GM23338 (cell line): Measurements from ENCODE around the gene THSD4. TPM values are rescaled to one million over a fixed set of nuclear protein-coding genes. Genes with fewer than 3 reads are reported as not detected.

ENCODE experiments used
- ATAC-seq: fragments of 200-7000 bp; cut with Tn5 transposase; 3 replicates; pipeline ENCODE4 v1.9.1; 2020
- DNase-seq: peaks from one replicate; pipeline ENCODE4 v3.0.0-alpha.2; 2015; ENCODE audit warnings: low spot score
- H2AFZ ChIP-seq: fragments of 200-600 bp; sonication (generic); 2 replicates; pipeline ENCODE4 v1.8.0; 2016; ENCODE audit warnings: antibody characterized with exemption, mild to moderate bottlenecking, moderate library complexity
- H3F3A ChIP-seq: fragments of 200-600 bp; sonication (generic); replicated peaks from 2 replicates; pipeline ENCODE4 v1.8.0; 2017; ENCODE audit warnings: antibody characterized with exemption, mixed run types, low read depth
- H3K27ac ChIP-seq: fragments of 200-600 bp; sonication (generic); 2 replicates; pipeline ENCODE4 v1.6.1; 2016; ENCODE audit warnings: low read depth
- H3K27me3 ChIP-seq: fragments of 200-600 bp; sonication (generic); 2 replicates; pipeline ENCODE4 v1.8.0; 2016; ENCODE audit warnings: mild to moderate bottlenecking, mixed run types, moderate library complexity; ENCODE audit not compliant: insufficient read depth
- H3K36me3 ChIP-seq: fragments of 200-600 bp; sonication (generic); 2 replicates; pipeline ENCODE4 v1.8.0; 2016; ENCODE audit warnings: mild to moderate bottlenecking; ENCODE audit not compliant: insufficient read depth
- H3K4me1 ChIP-seq: fragments of 200-600 bp; sonication (generic); 2 replicates; pipeline ENCODE4 v1.8.0; 2016; ENCODE audit warnings: mild to moderate bottlenecking, moderate library complexity; ENCODE audit not compliant: insufficient read depth
- H3K4me2 ChIP-seq: fragments of 200-600 bp; sonication (generic); 2 replicates; pipeline ENCODE4 v1.7.1; 2017; ENCODE audit warnings: mixed run types
- H3K4me3 ChIP-seq: fragments of 200-600 bp; sonication (generic); 2 replicates; pipeline ENCODE4 v1.6.1; 2016; ENCODE audit warnings: mixed run types
- H3K79me2 ChIP-seq: fragments of 200-600 bp; sonication (generic); replicated peaks from 2 replicates; pipeline ENCODE4 v1.8.0; 2017; ENCODE audit warnings: mild to moderate bottlenecking; ENCODE audit not compliant: insufficient read depth
- H3K9me2 ChIP-seq: fragments of 200-600 bp; sonication (generic); 2 replicates; pipeline ENCODE4 v1.8.0; 2017; ENCODE audit not compliant: insufficient read depth
- H4K20me1 ChIP-seq: fragments of 200-600 bp; sonication (generic); replicated peaks from 2 replicates; pipeline ENCODE4 v1.8.0; 2017; ENCODE audit warnings: mild to moderate bottlenecking; ENCODE audit not compliant: insufficient read depth
- H3K27ac Mint-ChIP-seq: 2 replicates; pipeline ENCODE4 v1.8.0; 2020; ENCODE audit warnings: inconsistent platforms, mild to moderate bottlenecking, moderate library complexity, mixed read lengths
- H3K27me3 Mint-ChIP-seq: 3 replicates; pipeline ENCODE4 v1.8.0; 2022; ENCODE audit warnings: low read depth, mild to moderate bottlenecking, moderate library complexity, mixed read lengths, inconsistent platforms; ENCODE audit not compliant: insufficient read depth, poor library complexity
- H3K36me3 Mint-ChIP-seq: 3 replicates; pipeline ENCODE4 v1.8.0; 2021; ENCODE audit warnings: low read depth, mild to moderate bottlenecking, inconsistent platforms, moderate library complexity, mixed read lengths
- H3K4me1 Mint-ChIP-seq: 3 replicates; pipeline ENCODE4 v1.8.0; 2020; ENCODE audit warnings: mild to moderate bottlenecking, inconsistent platforms, mixed read lengths
- H3K4me3 Mint-ChIP-seq: 3 replicates; pipeline ENCODE4 v1.8.0; 2021; ENCODE audit warnings: moderate library complexity, mild to moderate bottlenecking, inconsistent platforms, mixed read lengths
- H3K9me3 Mint-ChIP-seq: 3 replicates; pipeline ENCODE4 v1.8.0; 2020; ENCODE audit warnings: moderate library complexity, mild to moderate bottlenecking, inconsistent platforms, mixed read lengths
- EZH2phosphoT487 ChIP-seq: fragments of 200-600 bp; sonication (generic); IDR thresholded peaks from one replicate; pipeline ENCODE4 v1.8.1; 2018; ENCODE audit warnings: antibody characterized with exemption; ENCODE audit not compliant: unreplicated experiment
- STAT1 ChIP-seq: IDR thresholded peaks from one replicate; pipeline ENCODE4 v1.6.1; 2016; ENCODE audit warnings: antibody characterized with exemption; ENCODE audit not compliant: unreplicated experiment
- ZNF114 ChIP-seq: fragments of 250-450 bp; sonication (Bioruptor Pico); IDR thresholded peaks from 2 replicates; pipeline ENCODE4 v1.5.0; 2020; ENCODE audit warnings: mild to moderate bottlenecking, moderate library complexity
- polyA plus RNA-seq: library from polyadenylated mRNA; unstranded; fragments of >200 nt; fragmentation: Nextera tagmentation; extraction: Ambion mirVana; gene quantifications from 2 replicates; pipeline ENCODE4 v1.2.1, GENCODE V29; 2016
- total RNA-seq: library from RNA; depleted of rRNA; stranded (reverse); fragments of >200 nt; shearing (Covaris generic); gene quantifications from 2 replicates; pipeline ENCODE4 v1.2.3, GENCODE V29; 2014
- TF ChIP-seq, protein P1 (sequence below): fragments of 250-450 bp; sonication (Bioruptor Pico); IDR thresholded peaks from 2 replicates; pipeline ENCODE4 v1.5.0; 2020; ENCODE audit warnings: mild to moderate bottlenecking, moderate library complexity

Gene THSD4
- total and polyA plus RNA-seq, 2 experiments from 2014 or later, result 2.0 to 7.4 TPM

GRCh38 chr15:71510763-71511162 lies 395.5 kb downstream of the THSD4 start (continued):
- TF ChIP-seq, protein P1, sequence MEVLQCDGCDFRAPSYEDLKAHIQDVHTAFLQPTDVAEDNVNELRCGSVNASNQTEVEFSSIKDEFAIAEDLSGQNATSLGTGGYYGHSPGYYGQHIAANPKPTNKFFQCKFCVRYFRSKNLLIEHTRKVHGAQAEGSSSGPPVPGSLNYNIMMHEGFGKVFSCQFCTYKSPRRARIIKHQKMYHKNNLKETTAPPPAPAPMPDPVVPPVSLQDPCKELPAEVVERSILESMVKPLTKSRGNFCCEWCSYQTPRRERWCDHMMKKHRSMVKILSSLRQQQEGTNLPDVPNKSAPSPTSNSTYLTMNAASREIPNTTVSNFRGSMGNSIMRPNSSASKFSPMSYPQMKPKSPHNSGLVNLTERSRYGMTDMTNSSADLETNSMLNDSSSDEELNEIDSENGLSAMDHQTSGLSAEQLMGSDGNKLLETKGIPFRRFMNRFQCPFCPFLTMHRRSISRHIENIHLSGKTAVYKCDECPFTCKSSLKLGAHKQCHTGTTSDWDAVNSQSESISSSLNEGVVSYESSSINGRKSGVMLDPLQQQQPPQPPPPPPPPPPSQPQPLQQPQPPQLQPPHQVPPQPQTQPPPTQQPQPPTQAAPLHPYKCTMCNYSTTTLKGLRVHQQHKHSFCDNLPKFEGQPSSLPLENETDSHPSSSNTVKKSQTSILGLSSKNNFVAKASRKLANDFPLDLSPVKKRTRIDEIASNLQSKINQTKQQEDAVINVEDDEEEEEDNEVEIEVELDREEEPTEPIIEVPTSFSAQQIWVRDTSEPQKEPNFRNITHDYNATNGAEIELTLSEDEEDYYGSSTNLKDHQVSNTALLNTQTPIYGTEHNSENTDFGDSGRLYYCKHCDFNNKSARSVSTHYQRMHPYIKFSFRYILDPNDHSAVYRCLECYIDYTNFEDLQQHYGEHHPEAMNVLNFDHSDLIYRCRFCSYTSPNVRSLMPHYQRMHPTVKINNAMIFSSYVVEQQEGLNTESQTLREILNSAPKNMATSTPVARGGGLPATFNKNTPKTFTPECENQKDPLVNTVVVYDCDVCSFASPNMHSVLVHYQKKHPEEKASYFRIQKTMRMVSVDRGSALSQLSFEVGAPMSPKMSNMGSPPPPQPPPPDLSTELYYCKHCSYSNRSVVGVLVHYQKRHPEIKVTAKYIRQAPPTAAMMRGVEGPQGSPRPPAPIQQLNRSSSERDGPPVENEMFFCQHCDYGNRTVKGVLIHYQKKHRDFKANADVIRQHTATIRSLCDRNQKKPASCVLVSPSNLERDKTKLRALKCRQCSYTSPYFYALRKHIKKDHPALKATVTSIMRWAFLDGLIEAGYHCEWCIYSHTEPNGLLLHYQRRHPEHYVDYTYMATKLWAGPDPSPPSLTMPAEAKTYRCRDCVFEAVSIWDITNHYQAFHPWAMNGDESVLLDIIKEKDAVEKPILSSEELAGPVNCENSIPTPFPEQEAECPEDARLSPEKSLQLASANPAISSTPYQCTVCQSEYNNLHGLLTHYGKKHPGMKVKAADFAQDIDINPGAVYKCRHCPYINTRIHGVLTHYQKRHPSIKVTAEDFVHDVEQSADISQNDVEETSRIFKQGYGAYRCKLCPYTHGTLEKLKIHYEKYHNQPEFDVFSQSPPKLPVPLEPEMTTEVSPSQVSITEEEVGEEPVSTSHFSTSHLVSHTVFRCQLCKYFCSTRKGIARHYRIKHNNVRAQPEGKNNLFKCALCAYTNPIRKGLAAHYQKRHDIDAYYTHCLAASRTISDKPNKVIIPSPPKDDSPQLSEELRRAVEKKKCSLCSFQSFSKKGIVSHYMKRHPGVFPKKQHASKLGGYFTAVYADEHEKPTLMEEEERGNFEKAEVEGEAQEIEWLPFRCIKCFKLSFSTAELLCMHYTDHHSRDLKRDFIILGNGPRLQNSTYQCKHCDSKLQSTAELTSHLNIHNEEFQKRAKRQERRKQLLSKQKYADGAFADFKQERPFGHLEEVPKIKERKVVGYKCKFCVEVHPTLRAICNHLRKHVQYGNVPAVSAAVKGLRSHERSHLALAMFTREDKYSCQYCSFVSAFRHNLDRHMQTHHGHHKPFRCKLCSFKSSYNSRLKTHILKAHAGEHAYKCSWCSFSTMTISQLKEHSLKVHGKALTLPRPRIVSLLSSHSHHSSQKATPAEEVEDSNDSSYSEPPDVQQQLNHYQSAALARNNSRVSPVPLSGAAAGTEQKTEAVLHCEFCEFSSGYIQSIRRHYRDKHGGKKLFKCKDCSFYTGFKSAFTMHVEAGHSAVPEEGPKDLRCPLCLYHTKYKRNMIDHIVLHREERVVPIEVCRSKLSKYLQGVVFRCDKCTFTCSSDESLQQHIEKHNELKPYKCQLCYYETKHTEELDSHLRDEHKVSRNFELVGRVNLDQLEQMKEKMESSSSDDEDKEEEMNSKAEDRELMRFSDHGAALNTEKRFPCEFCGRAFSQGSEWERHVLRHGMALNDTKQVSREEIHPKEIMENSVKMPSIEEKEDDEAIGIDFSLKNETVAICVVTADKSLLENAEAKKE (CRISPR knock-in tag), result no peak
- no peak for TF ChIP-seq EZH2phosphoT487

DNA sequence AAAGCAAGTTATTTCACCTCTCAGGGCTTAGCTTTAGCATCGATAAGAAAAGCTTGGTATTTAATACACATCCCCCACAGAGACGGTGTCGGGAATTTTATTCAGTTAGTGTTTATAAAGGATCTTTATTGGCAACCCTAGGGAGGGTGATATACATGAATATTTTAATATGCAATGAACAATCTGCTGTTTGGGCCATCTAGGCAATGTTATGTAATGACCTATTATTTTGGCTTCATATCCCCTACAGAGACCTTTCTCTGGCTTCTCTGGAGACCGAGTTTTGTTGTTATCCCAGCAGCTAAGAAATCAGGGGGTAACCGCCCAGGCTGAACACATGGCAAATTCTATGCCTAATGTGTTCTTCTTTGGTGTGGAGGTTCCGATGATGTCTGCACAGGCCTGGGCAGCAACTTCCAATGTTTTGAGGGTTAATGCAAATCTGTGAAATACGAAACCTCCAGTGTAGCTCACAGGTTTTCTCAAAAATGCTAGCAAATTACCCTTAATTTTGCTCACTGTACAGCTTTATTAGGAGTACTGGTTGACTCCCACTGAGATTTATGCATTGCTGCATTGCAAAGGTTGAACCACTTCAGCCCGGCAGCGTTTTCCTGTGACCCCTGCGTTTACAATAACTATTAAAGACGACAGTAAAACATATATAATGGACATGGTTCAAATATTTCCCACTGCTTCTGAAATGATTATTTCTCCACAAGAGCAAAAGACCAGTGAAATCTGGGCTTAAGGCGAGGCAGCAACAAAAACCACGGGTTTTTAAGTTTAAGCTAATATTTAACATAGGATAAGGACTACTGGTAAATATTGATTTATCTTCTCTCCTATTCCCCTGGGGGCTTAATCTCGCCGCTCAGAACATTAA lies 396.8 kb downstream of the THSD4 start:
- H3K27ac Mint-ChIP-seq, result no peak overlapping the region
- no peak for ATAC-seq
- TF ChIP-seq STAT1, result no peak
- TF ChIP-seq, protein P1 (CRISPR knock-in tag), result no peak
- TF ChIP-seq ZNF114 (CRISPR knock-in tag), result no peak

More for the DNA sequence above, 396.8 kb downstream of the THSD4 start:
- H3K4me1 ChIP-seq, result peaks cover 21% of the 10 kb centered on the region
- H3K4me2 ChIP-seq, result 0 out of 2 replicates have a peak overlapping the region, but pooled peaks have one; percentile 12
- H3K4me3 ChIP-seq, result no peak overlapping the region
- H3K9me2 ChIP-seq, result no peaks in the 10 kb centered on the region
- H3K9me3 Mint-ChIP-seq, result no peaks in the 10 kb centered on the region
- H3K27me3 Mint-ChIP-seq, result peaks cover 1% of the 10 kb centered on the region
- H3F3A ChIP-seq, result no peaks in the 10 kb centered on the region
- H2AFZ ChIP-seq, result no peak overlapping the region; the same call in 1 of the 2 replicates
- H3K36me3 Mint-ChIP-seq, result no peaks in the 10 kb centered on the region
- H3K79me2 ChIP-seq, result no peaks in the 10 kb centered on the region
- no peak overlapping the region for H3K4me3 Mint-ChIP-seq
- H3K27me3 ChIP-seq, result no peaks in the 10 kb centered on the region
- H3K4me1 Mint-ChIP-seq, result peaks cover 18% of the 10 kb centered on the region
- H4K20me1 ChIP-seq, result no peaks in the 10 kb centered on the region
- no peaks in the 10 kb centered on the region for H3K36me3 ChIP-seq
- no peak for DNase-seq
- H3K27ac ChIP-seq, result no peak overlapping the region
